ENCODE results near the gene GLRB. TPM values are rescaled to one million over a fixed set of nuclear protein-coding genes. Genes with fewer than 3 reads are reported as not detected.

GLRB gene
- total RNA-seq, 1 experiment from 2014 or later: 5.1 TPM

GRCh38 chr4:157127571-157127970 is 51.6 kb downstream of the GLRB start:
- Histone ChIP-seq H3K9me3 (ENCODE audit: low read depth, low read length, poor library complexity, severe bottlenecking) (no peaks in the 10 kb centered on the region), H3K4me3 (ENCODE audit: low read depth, low read length, poor library complexity, severe bottlenecking) (no peak overlapping the region), H3K27me3 (replicated peaks; ENCODE audit: insufficient read depth, low read depth, low read length, poor library complexity) (no peaks in the 10 kb centered on the region), H3K27ac (ENCODE audit: low read depth, low read length, poor library complexity, severe bottlenecking) (no peak overlapping the region), H3K4me1 (ENCODE audit: insufficient read depth, low read length, poor library complexity, severe bottlenecking) (peaks cover 10% of the 10 kb centered on the region), H3K36me3 (ENCODE audit: insufficient read depth, low read length, poor library complexity, severe bottlenecking) (no peaks in the 10 kb centered on the region)
- CTCF ChIA-PET: no interaction called here
- POLR2A ChIA-PET (ENCODE audit: low non-redundant PET): no interaction called here
- TF ChIP-seq CTCF (conservative IDR thresholded peaks at IDR 0.05; ENCODE audit: low read depth, low read length): no peak
- no peak for TF ChIP-seq EZH2 (IDR thresholded peaks at IDR 0.05; ENCODE audit: borderline replicate concordance, low read depth, low read length, poor library complexity, severe bottlenecking)
- BruUV-seq (replicated peaks): no TSS peak
- no peak for DNase-seq (ENCODE audit: low spot score)
- intact Hi-C loops (cut with micrococcal nuclease; ENCODE audit: unreplicated experiment): loop anchor here (5.0 to 10.0 kb wide), 4 partner anchors 155 to 960 kb away; partner anchors contain the start of gene PDGFC

DNA sequence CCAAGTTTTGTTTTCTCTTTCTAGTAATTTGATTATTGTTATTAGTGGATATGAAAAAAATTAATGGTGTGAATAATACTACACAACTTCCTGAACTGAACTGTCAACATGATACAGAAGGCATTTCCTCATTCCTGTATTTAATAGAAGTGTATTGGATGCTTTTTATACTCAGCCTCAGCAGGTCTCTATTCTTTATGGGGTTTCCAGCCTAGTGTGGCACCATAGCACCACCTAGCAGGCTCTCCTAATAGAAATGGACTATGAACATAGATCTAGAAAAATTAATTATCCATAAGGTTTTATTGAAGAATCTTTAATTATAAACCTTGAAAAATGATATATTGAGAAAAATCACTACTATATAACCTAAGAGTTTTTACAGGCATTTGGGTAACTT is 52.4 kb downstream of the GLRB start:
- DNase-seq (ENCODE audit: low spot score): peak; percentile 69
- Histone ChIP-seq H3K36me3 (ENCODE audit: insufficient read depth, low read length, poor library complexity, severe bottlenecking) (no peaks in the 10 kb centered on the region), H3K4me1 (ENCODE audit: insufficient read depth, low read length, poor library complexity, severe bottlenecking) (peaks cover 10% of the 10 kb centered on the region), H3K9me3 (ENCODE audit: low read depth, low read length, poor library complexity, severe bottlenecking) (no peaks in the 10 kb centered on the region), H3K27ac (ENCODE audit: low read depth, low read length, poor library complexity, severe bottlenecking) (no peak overlapping the region), H3K4me3 (ENCODE audit: low read depth, low read length, poor library complexity, severe bottlenecking) (no peak overlapping the region), H3K27me3 (replicated peaks; ENCODE audit: insufficient read depth, low read depth, low read length, poor library complexity) (no peaks in the 10 kb centered on the region)
- TF ChIP-seq EZH2 (IDR thresholded peaks at IDR 0.05; ENCODE audit: borderline replicate concordance, low read depth, low read length, poor library complexity, severe bottlenecking) (no peak), CTCF (conservative IDR thresholded peaks at IDR 0.05; ENCODE audit: low read depth, low read length) (peak; percentile 67)
- no TSS peak for BruUV-seq (replicated peaks)
- CTCF ChIA-PET: no interaction called here
- POLR2A ChIA-PET (ENCODE audit: low non-redundant PET): no interaction called here
- intact Hi-C loops (cut with micrococcal nuclease; ENCODE audit: unreplicated experiment): loop anchor here (2.0 to 10.0 kb wide), 5 partner anchors 156 to 961 kb away; partner anchors contain the start of gene PDGFC

- no peak for DNase-seq (ENCODE audit: low spot score)
- TF ChIP-seq EZH2 (IDR thresholded peaks at IDR 0.05; ENCODE audit: borderline replicate concordance, low read depth, low read length, poor library complexity, severe bottlenecking) (no peak), CTCF (conservative IDR thresholded peaks at IDR 0.05; ENCODE audit: low read depth, low read length) (no peak)
- no peaks in the 10 kb centered on the region for H3K9me3 ChIP-seq (ENCODE audit: low read depth, low read length, poor library complexity, severe bottlenecking)
- intact Hi-C loops (cut with micrococcal nuclease; ENCODE audit: unreplicated experiment): no loop called here
- H3K27ac ChIP-seq (ENCODE audit: low read depth, low read length, poor library complexity, severe bottlenecking): no peak overlapping the region
- H3K36me3 ChIP-seq (ENCODE audit: insufficient read depth, low read length, poor library complexity, severe bottlenecking): no peaks in the 10 kb centered on the region
- no peaks in the 10 kb centered on the region for H3K4me1 ChIP-seq (ENCODE audit: insufficient read depth, low read length, poor library complexity, severe bottlenecking)
- ChIA-PET POLR2A (ENCODE audit: low non-redundant PET) (no interaction called here), CTCF (no interaction called here)
- H3K4me3 ChIP-seq (ENCODE audit: low read depth, low read length, poor library complexity, severe bottlenecking): no peak overlapping the region
- H3K27me3 ChIP-seq (replicated peaks; ENCODE audit: insufficient read depth, low read depth, low read length, poor library complexity): no peaks in the 10 kb centered on the region
- no TSS peak for BruUV-seq (replicated peaks)
Observed at GRCh38 chr4:157141976-157142375, 66.0 kb downstream of the GLRB start.

All from A673 (cell line).